Measurements from ENCODE around the gene APOBR.
"Not testable (repeated sequence)": the region's sequence is repeated elsewhere in the genome, so short reads cannot be mapped to it uniquely, and the experiment has no call there.

APOBR gene

GRCh38 chr16:28498666-28499381 is 4.4 kb downstream of the APOBR start:
- no peak for DNase-seq (ENCODE audit: low read depth, low spot score)

- no peak for DNase-seq (ENCODE audit: low read depth, low spot score)
Observed at GRCh38 chr16:28499854-28500253, 5.4 kb downstream of the APOBR start.

GRCh38 chr16:28500476-28501180 is 6.2 kb downstream of the APOBR start:
- DNase-seq (ENCODE audit: low read depth, low spot score), result not testable (repeated sequence)

DNA sequence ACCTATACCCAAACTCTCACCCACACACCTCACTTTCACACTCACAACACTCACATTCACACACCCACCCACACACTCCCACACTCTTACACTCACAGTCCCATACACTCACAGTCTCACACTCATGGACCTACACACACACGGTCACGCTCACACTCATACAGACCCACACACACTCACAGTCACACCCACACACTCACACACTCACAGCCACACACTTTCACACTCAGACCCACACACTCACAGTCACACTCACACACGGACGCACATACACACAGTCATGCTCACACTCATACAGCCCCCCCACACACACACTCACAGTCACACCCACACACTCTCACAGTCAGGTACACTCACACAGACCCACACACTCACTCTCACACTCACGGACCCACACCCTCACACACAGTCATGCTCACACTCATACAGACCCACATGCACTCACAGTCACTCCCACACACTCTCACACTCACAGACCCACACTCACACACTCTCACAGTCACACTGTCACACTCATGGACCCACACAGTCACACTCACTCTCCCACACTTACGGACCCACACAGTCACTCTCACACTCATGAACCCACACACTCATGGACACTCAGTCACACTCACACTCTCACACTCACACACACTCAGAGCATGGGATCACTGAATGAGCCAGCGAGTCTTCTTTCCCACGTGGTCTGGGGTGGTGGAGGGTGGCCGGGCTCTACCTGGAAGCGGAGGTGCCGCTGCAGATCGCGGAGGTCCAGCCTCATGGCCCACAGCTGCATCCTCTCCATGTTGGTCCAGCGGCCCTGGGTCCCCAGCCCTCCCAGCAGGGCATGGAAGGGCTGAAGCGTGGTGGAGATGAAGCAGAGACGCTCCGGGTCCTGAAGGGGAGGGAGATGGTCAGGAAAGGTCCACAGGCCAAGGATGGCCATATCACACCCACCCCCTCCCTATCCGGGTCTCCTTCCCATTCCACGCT is 7.1 kb downstream of the APOBR start:
- DNase-seq (ENCODE audit: low read depth, low spot score), result no peak

- no peak for DNase-seq (ENCODE audit: low read depth, low spot score)
Observed at GRCh38 chr16:28502290-28502689, 7.8 kb downstream of the APOBR start.

GRCh38 chr16:28503470-28504259 is 9.2 kb downstream of the APOBR start:
- DNase-seq (ENCODE audit: low read depth, low spot score), result no peak

- no peak for DNase-seq (ENCODE audit: low read depth, low spot score)
Observed at GRCh38 chr16:28504707-28505404, 10.4 kb downstream of the APOBR start.

- no peak for DNase-seq (ENCODE audit: low read depth, low spot score)
Observed at GRCh38 chr16:28505489-28506137, 11.2 kb downstream of the APOBR start.

DNA sequence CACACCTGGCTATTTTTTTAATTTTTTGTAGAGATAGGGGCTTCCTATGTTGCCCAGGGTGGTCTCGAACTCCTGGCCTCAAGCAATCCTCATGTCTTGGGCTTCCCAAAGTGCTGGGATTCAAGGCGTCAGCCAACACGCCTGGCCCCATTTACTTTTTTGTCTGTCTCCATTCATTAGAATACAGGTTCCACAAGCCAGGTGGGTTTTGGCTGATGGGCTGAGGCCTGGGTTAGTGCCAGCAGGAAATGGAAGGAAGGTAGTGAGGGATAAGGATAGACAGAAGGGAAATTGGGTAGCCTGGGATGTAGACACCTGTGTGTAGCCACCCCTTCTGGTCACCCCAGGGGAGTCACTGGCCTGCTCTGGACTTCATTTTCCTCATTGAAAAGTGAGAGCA is 16.6 kb downstream of the APOBR start:
- DNase-seq (ENCODE audit: low read depth, low spot score), result no peak

GRCh38 chr16:28511801-28512789 is 17.7 kb downstream of the APOBR start:
- no peak for DNase-seq (ENCODE audit: low read depth, low spot score)

DNA sequence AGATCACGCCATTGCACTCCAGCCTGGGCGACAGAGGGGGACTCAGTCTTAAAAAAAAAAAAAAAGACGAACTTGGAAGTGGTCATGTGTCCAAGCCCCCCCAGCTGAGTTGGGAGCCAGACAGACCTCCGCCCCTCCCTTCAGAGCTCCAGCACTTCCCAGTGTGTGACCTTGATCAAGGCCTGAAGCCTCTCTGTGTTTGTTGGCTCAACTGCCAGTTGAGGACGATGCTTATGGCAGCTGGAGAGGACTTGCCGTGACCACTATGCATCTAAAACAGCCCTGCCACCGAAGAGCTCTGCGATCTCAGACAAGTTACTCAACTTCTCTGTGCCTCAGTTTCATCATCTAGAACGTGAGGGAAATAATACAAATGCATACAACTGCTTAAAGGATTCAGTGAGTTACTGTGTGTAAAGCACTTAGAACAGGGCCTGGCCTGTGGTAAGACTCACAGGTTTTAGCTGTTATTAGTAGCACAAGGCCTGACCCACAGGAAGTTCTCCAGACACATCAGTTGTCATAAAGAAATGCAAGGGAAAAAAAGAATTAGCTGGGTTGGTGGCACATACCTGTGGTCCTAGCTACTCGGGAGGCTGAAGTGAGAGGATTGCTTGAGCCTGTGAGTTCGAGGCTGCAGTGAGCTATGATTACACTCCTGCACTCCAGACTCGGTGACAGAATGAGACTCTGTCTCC is 19.2 kb downstream of the APOBR start:
- DNase-seq (ENCODE audit: low read depth, low spot score), result no peak

GRCh38 chr16:28514246-28514645 is 19.8 kb downstream of the APOBR start:
- no peak for DNase-seq (ENCODE audit: low read depth, low spot score)

DNA sequence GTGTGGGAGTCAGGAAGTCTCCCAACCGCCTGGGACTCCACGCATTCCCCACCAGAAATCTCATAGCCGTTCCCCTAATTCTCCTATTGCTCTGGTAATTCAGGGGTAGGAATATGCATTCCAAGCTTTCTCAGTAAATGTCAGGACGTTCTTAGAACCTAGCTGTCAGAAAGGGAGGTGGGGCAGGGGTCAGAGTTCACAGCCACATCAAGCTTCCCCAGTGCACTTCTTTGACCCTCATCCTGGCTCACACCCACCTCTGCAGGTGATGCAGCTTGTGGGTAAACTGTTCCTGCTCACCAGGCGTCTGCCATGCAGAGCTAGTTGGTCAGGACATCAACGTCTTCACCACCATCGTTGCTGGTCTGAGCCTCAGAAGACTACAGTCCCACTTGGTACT is 26.2 kb downstream of the APOBR start:
- no peak for DNase-seq (ENCODE audit: low read depth, low spot score)

GRCh38 chr16:28521436-28521835 is 27.0 kb downstream of the APOBR start:
- no peak for DNase-seq (ENCODE audit: low read depth, low spot score)

DNA sequence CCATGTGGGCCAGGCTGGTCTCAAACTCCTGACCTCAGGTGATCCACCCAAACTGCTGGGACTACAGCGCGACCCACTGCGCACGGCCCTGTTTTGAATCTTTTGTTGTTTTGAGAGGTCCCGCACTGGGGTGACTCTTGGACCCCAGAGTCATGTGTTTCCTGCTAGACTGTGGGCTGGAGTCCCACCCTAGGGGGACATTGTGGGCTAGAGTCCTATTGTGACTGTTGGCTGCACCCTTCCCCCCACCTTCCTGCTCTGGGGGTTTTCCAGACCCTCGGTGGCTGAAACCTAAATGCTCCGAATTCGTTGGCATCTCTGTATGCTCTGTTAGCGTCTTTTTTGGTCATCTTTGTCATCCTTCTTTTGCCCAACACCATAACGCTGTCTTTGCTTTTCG is 28.3 kb downstream of the APOBR start:
- DNase-seq (ENCODE audit: low read depth, low spot score), result no peak

DNA sequence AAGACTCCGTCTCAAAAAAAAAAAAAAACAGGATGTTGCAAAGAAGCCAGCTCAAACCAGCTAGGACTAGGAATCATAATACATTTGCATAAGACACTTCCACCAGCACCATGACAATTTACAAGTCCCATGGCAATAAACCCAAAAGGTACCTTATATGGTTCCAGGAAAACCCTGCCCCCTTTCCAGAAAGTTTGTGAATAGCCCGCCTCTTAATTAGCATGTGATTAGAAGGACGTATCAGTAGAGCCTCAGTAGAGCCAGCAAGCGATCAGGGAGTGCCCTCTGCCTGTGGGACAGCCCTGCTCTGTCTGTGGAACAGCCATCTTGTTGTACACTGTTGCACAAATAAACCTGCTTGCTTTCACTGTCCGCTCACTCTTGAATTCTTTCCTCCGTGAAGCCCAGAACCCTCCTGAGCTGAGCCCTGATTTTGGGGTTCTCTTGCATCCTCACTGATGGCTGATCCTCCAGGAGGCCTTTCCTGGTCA is 30.3 kb downstream of the APOBR start:
- DNase-seq (ENCODE audit: low read depth, low spot score), result no peak

DNA sequence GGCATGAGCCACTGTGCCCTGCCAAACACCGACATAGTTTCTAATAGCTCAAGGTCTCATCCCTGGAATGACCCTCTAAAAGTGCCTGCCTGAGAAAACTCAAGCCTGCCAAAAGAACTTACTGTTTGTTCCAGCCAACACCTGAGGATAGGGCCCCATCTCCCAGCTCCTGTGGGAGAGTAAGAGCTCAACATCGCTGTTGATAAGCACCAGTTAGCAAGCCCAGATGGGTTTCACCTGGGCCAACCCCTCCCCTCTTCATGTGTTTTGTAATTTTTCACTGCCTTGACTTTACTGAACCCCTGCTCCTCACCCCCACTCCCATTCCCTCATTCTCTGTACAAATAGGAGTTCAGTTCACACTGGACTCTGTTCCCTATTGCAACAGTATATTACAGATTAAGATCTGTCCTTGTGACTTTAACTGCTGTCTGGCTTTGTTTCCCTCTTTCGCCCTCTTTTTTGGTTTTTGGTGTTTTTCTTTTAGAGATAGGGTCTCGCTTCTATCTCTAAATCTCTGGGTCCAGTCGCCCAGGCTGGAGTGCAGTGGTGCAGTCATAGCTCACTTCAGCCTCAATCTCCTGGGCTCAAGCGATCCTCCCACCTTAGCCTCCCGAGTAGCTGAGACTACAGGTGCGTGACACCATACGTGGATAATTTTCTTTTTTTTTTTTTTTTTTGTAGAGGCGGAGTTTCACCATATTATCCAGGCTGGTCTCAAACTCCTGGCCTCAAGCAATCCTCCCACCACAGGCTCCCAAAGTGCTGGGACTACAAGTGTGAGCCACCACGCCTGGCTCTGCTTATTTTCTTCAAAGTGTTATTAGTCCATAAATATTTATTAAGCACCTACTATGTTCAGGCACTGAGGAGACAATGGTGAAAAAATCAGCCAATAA is 32.0 kb downstream of the APOBR start:
- no peak for DNase-seq (ENCODE audit: low read depth, low spot score)
